GM10266 (cell line): ENCODE results near the gene NAV2.

Experiments
- DNase-seq: peaks from one replicate; pipeline ENCODE4 v3.0.0; 2012; ENCODE audit errors: extremely low spot score
- CTCF ChIP-seq: IDR thresholded peaks from 2 replicates; pipeline ENCODE4 v1.5.1; 2012; ENCODE audit warnings: mild to moderate bottlenecking, low read depth; ENCODE audit not compliant: control insufficient read depth, insufficient read depth; ENCODE audit errors: missing control alignments

The NAV2 gene

GRCh38 chr11:20060181-20060580, 347.5 kb downstream of the NAV2 start:
- TF ChIP-seq CTCF, result no peak
- DNase-seq, result no peak

- TF ChIP-seq CTCF, result no peak
- DNase-seq, result no peak
Measured at GRCh38 chr11:20060647-20061205, 348.1 kb downstream of the NAV2 start.

GRCh38 chr11:20061776-20062175, 349.1 kb downstream of the NAV2 start:
- DNase-seq, result no peak
- no peak for TF ChIP-seq CTCF

GRCh38 chr11:20064961-20065405, 352.3 kb downstream of the NAV2 start:
- DNase-seq, result no peak

GRCh38 chr11:20065406-20065805, 352.8 kb downstream of the NAV2 start:
- TF ChIP-seq CTCF, result no peak
- DNase-seq, result no peak

More at GRCh38 chr11:20064961-20065405, 352.3 kb downstream of the NAV2 start:
- no peak for TF ChIP-seq CTCF

- DNase-seq, result no peak
- no peak for TF ChIP-seq CTCF
Measured at GRCh38 chr11:20066013-20066782, 353.6 kb downstream of the NAV2 start.

- TF ChIP-seq CTCF, result no peak
Measured at GRCh38 chr11:20066783-20067156, 354.1 kb downstream of the NAV2 start.

More at GRCh38 chr11:20066783-20067156, 354.1 kb downstream of the NAV2 start:
- no peak for DNase-seq
